CD4-positive, alpha-beta T cell treated with Interleukin-10 for 1 hour (primary cell): ENCODE results near the gene SPINK7.
"Not testable (repeated sequence)": the region's sequence is repeated elsewhere in the genome, so short reads cannot be mapped to it uniquely, and the experiment has no call there.

Source experiments
- DNase-seq: peaks from one replicate; pipeline ENCODE4 v3.0.0-alpha.2; 2020

SPINK7 gene

DNA sequence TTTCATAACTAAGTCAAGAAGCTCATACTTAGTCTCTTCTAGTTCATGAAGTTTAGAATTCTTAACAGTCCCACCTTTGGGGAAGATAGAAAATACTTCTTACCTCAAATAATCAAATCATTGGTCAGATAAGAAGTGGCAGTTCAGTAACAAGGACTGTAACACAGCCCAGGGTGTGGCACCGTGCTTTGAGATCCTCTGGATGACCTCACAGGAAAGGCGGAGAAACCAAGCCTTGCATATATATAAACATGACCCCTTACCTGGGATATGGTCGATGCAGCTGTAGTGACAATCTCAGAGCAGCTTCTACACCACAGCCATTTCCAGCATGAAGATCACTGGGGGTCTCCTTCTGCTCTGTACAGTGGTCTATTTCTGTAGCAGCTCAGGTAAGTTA is at the start of gene SPINK7:
SPINK7 (plus strand) TSS at position 271 of the 400 bp plus-strand sequence; CDS start at position 332, 61 bp downstream.
- DNase-seq: no peak

GRCh38 chr5:148267962-148268361 is 44.3 kb upstream of the SPINK7 start:
- DNase-seq: no peak

DNA sequence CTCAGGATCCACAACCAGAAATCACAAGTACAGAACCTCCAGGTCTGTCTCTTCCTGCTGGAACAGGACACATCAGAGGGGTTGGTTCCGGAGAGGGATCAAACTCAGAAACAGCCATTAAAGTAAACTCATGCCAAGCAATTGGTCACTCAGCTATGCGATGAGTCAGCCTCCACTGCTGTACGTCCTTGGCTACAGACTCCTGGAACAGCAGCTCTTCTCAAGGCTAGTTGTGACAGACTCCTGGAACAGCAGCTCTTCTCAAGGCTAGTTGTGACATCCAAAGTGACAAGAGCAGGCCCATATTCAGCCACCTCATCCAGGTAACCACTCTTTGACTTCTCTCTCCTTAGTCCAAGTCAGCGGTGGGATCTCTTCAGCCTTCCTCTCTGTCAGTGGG is 43.7 kb upstream of the SPINK7 start, which contains the start of gene SPINK13:
SPINK13 (plus strand) TSS at position 229 of the 400 bp plus-strand sequence. CDS start 1,279 bp downstream, outside the sequence.
- DNase-seq: no peak

GRCh38 chr5:148275129-148275528 is 37.1 kb upstream of the SPINK7 start:
- not testable (repeated sequence) for DNase-seq

DNA sequence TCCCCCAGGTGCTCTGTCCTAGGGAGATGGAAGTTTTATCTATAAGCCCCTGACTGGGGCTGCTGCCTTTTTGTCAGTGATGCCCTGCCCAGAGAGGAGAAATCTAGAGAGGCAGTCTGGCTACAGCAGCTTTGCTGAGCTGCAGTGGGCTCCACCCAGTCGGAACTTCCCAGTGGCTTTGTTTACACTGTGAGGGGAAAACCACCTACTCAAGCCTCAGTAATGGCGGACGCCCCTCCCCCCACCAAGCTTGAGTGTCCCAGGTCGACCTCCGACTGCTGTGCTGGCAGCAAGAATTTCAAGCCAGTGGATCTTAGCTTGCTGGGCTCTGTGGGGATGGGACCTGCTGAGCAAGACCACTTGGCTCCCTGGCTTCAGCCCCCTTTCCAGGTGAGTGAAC is 31.3 kb upstream of the SPINK7 start:
- DNase-seq: not testable (repeated sequence)

DNA sequence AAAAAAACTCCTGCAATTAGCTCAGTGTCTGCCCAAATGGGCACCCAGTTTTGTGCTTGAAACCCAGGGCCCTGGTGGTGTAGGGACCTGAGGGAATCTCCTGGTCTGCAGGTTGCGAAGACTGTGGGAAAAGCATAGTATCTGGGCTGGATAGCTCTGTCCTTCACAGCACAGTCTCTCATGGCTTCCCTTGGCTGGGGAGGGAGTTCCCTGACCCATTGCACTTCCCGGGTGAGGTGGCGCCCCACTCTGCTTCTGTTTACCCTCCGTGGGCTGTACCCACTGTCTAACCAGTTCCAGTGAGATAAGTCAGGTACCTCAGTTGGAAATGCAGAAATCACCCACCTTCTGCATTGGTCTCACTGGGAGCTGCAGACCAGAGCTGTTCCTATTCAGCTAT is 30.9 kb upstream of the SPINK7 start:
- not testable (repeated sequence) for DNase-seq

DNA sequence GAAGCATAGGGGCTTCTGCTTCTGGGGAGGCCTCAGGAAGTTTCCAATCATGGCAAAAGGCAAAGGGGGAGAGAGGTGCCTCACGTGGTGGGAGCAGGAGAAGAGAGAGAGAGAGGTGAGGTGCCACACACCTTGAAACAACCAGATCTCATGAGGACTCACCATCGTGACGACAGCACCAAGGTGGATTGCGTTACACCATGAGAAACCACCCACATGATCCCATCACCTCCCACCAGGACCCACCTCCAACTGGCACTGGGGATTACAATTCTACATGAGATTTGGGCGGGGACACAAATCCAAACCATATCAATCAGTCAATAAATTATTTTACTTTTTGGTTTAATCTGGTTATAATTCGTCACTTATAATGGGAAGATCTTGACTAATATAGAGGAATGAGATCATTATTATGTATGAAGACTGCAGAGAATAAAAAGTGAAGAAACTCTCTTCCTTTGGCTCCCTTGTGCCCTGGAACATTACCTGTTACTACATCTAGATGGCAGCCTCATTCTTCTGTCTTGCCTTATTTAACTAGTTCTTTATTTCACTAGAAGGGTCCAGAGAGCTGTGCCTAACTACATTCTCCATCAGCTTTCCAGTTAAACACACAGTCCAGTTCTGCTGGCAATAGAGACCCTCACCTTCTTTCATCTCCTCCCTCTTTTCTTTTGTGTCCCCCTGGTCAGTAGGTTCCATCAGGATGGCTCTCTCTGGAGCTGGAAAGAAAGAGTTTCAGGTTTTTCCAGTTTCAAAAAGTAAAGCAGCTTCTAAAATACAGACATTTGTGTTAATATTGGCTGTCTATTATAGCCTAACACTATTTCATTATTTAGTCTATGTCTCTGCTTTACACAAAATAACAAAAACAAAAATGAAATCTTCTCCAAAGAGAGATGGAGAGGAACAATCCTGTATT is 21.7 kb upstream of the SPINK7 start:
- DNase-seq: peak; percentile 8

GRCh38 chr5:148297731-148298130 is 14.5 kb upstream of the SPINK7 start:
- DNase-seq: no peak

GRCh38 chr5:148306446-148306845 is 5.8 kb upstream of the SPINK7 start:
- DNase-seq: no peak

DNA sequence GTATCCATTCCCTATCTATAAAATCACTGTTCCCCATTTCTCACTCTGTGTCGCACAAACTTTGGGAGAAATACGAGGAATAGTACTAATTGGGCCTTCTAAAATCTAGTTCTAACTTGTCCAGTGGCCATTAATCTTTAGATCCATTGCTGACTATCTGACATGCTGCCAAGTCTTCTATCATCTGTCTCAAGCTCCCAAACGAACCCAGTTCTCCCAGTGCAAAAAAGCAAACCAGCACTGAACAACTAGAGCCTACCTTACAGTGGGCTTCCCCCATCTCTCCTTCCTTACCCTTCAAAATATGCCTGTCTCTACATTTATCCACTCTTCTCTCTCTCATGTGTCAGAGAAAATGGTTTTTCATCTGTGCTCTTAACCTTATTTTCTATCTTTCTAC is 3.2 kb upstream of the SPINK7 start:
- DNase-seq: no peak

DNA sequence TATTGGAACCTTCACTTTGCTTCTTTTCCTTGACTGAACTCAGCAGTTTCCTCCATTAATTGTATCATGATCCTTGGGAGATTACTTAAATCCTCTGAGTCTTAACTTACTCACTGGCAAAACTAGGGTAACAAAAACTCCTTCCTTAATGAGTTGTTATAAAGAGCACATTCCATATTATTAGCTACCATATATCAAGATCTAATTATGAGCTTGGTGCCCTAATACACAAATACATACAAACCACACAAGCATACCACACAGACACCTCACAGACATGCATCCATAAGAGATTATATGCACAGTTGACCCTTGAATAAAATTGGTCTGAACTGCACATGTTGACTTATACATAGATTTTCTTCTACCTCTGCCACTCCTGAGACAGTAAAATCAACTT is 2.5 kb upstream of the SPINK7 start:
- DNase-seq: no peak

- no peak for DNase-seq
Measured at GRCh38 chr5:148311484-148311883, 739 bp upstream of the SPINK7 start.

GRCh38 chr5:148314187-148314586 is 2.0 kb downstream of the SPINK7 start:
- DNase-seq: no peak

DNA sequence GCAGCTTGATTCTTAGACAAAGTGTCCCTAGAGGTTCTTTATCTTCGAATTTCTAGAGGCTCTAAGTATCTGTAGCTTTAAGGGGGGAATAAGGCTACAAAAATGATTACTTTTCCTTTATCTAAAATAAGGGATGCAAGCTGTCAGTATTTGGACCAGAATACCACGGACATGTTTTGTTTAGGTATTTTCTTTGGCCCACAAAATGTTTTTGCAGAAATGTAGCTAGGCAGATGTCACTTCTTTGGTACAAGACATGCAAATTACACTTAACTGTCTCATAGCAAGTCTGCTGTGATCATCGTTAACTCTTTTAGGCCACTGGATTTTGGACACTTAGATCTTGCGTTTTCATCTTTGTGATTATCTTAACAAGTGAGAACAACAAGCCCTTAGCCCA is 2.5 kb downstream of the SPINK7 start:
- DNase-seq: no peak

- peak; percentile 22 for DNase-seq
Measured at GRCh38 chr5:148320011-148320963, 8.1 kb downstream of the SPINK7 start.

- no peak for DNase-seq
Measured at GRCh38 chr5:148333262-148333849, 21.1 kb downstream of the SPINK7 start.

GRCh38 chr5:148335259-148335658 is 23.0 kb downstream of the SPINK7 start, which contains the start of gene SPINK9:
TSS of gene SPINK9 (plus strand) at chr5:148335559. CDS start at chr5:148335614, 55 bp downstream.
- DNase-seq: no peak

GRCh38 chr5:148336704-148337435 is 24.6 kb downstream of the SPINK7 start:
- DNase-seq: no peak

- no peak for DNase-seq
Measured at GRCh38 chr5:148342371-148343045, 30.3 kb downstream of the SPINK7 start.

GRCh38 chr5:148343046-148343407 is 30.8 kb downstream of the SPINK7 start:
- no peak for DNase-seq
